ENCODE measurements around the gene BCL7A. TPM values are rescaled to one million over a fixed set of nuclear protein-coding genes. Genes with fewer than 3 reads are reported as not detected.

BCL7A gene
- total and polyA plus RNA-seq, 2 of the 8 experiments (the other 6 are each of a cell fraction or from before 2014, with no cell fraction given): 11.9 to 12.7 TPM

DNA sequence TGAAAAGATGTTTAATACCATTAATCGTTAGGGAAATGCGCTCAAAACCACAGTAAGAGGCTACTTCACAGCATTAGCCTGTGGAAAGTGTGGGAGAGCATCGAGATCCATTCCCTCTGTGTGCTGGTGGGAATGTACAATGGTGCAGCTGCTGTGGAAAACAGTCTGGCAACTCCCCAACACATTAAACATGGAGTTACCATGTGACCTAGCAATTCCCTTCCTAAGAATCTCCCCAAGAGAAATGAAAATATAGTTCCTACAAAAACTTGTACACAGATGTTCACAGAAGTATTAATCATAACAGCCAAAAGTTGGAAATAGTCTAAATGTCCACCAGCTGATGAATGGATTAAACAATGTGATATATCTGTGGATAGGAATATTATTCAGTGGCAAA is 80.6 kb downstream of the BCL7A start (continued):
- TF ChIP-seq, protein P1, sequence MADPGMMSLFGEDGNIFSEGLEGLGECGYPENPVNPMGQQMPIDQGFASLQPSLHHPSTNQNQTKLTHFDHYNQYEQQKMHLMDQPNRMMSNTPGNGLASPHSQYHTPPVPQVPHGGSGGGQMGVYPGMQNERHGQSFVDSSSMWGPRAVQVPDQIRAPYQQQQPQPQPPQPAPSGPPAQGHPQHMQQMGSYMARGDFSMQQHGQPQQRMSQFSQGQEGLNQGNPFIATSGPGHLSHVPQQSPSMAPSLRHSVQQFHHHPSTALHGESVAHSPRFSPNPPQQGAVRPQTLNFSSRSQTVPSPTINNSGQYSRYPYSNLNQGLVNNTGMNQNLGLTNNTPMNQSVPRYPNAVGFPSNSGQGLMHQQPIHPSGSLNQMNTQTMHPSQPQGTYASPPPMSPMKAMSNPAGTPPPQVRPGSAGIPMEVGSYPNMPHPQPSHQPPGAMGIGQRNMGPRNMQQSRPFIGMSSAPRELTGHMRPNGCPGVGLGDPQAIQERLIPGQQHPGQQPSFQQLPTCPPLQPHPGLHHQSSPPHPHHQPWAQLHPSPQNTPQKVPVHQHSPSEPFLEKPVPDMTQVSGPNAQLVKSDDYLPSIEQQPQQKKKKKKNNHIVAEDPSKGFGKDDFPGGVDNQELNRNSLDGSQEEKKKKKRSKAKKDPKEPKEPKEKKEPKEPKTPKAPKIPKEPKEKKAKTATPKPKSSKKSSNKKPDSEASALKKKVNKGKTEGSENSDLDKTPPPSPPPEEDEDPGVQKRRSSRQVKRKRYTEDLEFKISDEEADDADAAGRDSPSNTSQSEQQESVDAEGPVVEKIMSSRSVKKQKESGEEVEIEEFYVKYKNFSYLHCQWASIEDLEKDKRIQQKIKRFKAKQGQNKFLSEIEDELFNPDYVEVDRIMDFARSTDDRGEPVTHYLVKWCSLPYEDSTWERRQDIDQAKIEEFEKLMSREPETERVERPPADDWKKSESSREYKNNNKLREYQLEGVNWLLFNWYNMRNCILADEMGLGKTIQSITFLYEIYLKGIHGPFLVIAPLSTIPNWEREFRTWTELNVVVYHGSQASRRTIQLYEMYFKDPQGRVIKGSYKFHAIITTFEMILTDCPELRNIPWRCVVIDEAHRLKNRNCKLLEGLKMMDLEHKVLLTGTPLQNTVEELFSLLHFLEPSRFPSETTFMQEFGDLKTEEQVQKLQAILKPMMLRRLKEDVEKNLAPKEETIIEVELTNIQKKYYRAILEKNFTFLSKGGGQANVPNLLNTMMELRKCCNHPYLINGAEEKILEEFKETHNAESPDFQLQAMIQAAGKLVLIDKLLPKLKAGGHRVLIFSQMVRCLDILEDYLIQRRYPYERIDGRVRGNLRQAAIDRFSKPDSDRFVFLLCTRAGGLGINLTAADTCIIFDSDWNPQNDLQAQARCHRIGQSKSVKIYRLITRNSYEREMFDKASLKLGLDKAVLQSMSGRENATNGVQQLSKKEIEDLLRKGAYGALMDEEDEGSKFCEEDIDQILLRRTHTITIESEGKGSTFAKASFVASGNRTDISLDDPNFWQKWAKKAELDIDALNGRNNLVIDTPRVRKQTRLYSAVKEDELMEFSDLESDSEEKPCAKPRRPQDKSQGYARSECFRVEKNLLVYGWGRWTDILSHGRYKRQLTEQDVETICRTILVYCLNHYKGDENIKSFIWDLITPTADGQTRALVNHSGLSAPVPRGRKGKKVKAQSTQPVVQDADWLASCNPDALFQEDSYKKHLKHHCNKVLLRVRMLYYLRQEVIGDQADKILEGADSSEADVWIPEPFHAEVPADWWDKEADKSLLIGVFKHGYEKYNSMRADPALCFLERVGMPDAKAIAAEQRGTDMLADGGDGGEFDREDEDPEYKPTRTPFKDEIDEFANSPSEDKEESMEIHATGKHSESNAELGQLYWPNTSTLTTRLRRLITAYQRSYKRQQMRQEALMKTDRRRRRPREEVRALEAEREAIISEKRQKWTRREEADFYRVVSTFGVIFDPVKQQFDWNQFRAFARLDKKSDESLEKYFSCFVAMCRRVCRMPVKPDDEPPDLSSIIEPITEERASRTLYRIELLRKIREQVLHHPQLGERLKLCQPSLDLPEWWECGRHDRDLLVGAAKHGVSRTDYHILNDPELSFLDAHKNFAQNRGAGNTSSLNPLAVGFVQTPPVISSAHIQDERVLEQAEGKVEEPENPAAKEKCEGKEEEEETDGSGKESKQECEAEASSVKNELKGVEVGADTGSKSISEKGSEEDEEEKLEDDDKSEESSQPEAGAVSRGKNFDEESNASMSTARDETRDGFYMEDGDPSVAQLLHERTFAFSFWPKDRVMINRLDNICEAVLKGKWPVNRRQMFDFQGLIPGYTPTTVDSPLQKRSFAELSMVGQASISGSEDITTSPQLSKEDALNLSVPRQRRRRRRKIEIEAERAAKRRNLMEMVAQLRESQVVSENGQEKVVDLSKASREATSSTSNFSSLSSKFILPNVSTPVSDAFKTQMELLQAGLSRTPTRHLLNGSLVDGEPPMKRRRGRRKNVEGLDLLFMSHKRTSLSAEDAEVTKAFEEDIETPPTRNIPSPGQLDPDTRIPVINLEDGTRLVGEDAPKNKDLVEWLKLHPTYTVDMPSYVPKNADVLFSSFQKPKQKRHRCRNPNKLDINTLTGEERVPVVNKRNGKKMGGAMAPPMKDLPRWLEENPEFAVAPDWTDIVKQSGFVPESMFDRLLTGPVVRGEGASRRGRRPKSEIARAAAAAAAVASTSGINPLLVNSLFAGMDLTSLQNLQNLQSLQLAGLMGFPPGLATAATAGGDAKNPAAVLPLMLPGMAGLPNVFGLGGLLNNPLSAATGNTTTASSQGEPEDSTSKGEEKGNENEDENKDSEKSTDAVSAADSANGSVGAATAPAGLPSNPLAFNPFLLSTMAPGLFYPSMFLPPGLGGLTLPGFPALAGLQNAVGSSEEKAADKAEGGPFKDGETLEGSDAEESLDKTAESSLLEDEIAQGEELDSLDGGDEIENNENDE (IDR thresholded peaks at IDR 0.05; ENCODE audit: insufficient replicate concordance, low read length): no peak
- TF ChIP-seq SP4 (IDR thresholded peaks at IDR 0.05; ENCODE audit: low read length) (no peak), SUZ12 (IDR thresholded peaks at IDR 0.05; ENCODE audit: low read length) (no peak), SP2 (IDR thresholded peaks at IDR 0.05; ENCODE audit: low read length) (no peak)
